Gastroesophageal sphincter (tissue), 4 donors: Measurements from ENCODE around the gene S100B. TPM values are rescaled to one million over a fixed set of nuclear protein-coding genes. Genes with fewer than 3 reads are reported as not detected.

Experiments
- ATAC-seq: fragments of 150-250 bp; one replicate; pipeline ENCODE4 v1.9.1; 2016; ENCODE audit warnings: mild to moderate bottlenecking, moderate library complexity
- H3K27ac ChIP-seq, 4 donors: fragments of 200-600 bp; sonication (generic) in 3 of 4; 1 replicate in 3 of 4; 2 replicates in 1 of 4; pipeline ENCODE4 v1.5.1; 2016 to 2019
- H3K27me3 ChIP-seq: fragments of 200-600 bp; sonication (generic); one replicate; pipeline ENCODE4 v1.5.1; 2019
- H3K36me3 ChIP-seq, 2 donors: fragments of 200-600 bp; sonication (generic); one replicate each; pipeline ENCODE4 v1.5.1; 2019; ENCODE audit warnings: control low read depth in 1 of 2
- H3K4me1 ChIP-seq, 3 donors: fragments of 200-600 bp; sonication (generic); 1 replicate in 2 of 3; 2 replicates in 1 of 3; pipeline ENCODE4 v1.5.1; 2016 to 2019; ENCODE audit warnings: control low read depth in 2 of 3
- H3K4me3 ChIP-seq, 2 donors: fragments of 200-600 bp; sonication (generic); one replicate each; pipeline ENCODE4 v1.5.1; 2019; ENCODE audit warnings: mild to moderate bottlenecking in 1 of 2, moderate library complexity in 1 of 2
- H3K9me3 ChIP-seq, 3 donors: fragments of 200-600 bp; sonication (generic); one replicate each; pipeline ENCODE4 v1.5.1; 2017 to 2019; ENCODE audit warnings: control low read depth in 2 of 3
- EP300 ChIP-seq: sonication (generic); formaldehyde crosslinking; IDR thresholded peaks from one replicate; pipeline ENCODE4 v1.6.1; 2017; ENCODE audit warnings: antibody characterized with exemption, mild to moderate bottlenecking
- POLR2A ChIP-seq, 2 donors: fragments of 450-650 bp; IDR thresholded peaks; one replicate each; pipeline ENCODE4 v1.6.1; 2017; ENCODE audit warnings: antibody characterized with exemption in 2 of 2, mild to moderate bottlenecking in 2 of 2, moderate library complexity in 1 of 2
- POLR2AphosphoS5 ChIP-seq: sonication (generic); formaldehyde crosslinking; IDR thresholded peaks from one replicate; pipeline ENCODE4 v1.6.1; 2017; ENCODE audit warnings: antibody characterized with exemption
- WGBS, 2 donors: methylation state at CpG; one replicate each; pipeline ENCODE4 v1.1.5; 2018; ENCODE audit warnings: low coverage in 1 of 2; 5-methylcytosine and 5-hydroxymethylcytosine counted together
- total RNA-seq, 4 donors: library from RNA; depleted of rRNA; stranded (reverse); fragments of >200 nt; gene quantifications; one replicate each; pipeline ENCODE4 v1.1.0, GENCODE V29; 2016
- TF ChIP-seq, protein P1 (sequence below), 4 experiments: fragments of 200-600 bp in 2 of 4; fragments of 450-650 bp in 2 of 4; sonication (generic) in 1 of 4; IDR thresholded peaks; one replicate each; pipeline ENCODE4 v1.5.1; 2017 to 2019; ENCODE audit warnings: antibody characterized with exemption in 4 of 4, mild to moderate bottlenecking in 2 of 4, moderate library complexity in 2 of 4

Gene S100B
- total RNA-seq, 4 donors from 2014 or later: 22.6 to 31.6 (median 27.7) TPM

DNA sequence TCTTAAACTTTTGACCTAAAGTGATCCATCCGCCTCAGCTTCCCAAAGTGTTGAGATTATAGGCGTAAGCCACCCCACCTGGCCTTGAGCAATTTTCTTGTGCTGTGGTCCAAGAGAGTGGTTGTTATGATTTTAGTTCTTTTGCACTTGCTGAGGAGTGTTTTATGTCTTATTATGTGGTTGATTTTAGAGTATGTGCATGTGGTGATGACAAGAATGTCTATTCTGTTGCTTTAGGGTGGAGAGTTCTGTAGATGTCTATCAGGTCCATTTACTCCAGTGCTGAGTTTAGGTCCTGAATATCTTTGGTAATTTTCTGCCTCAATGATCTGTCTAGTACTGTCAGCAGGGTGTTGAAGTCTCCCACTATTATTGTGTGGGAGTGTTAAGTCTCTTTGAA lies 11.2 kb upstream of the S100B start:
- Histone ChIP-seq H3K36me3 (no peaks in the 10 kb centered on the region), H3K27me3 (no peaks in the 10 kb centered on the region), H3K27ac (no peak overlapping the region), H3K4me1 (no peaks in the 10 kb centered on the region), H3K4me3 (no peak overlapping the region), H3K9me3 (peaks cover 0 to under 1% (median 0%) of the 10 kb centered on the region in 3 donors)
- TF ChIP-seq, protein P1, sequence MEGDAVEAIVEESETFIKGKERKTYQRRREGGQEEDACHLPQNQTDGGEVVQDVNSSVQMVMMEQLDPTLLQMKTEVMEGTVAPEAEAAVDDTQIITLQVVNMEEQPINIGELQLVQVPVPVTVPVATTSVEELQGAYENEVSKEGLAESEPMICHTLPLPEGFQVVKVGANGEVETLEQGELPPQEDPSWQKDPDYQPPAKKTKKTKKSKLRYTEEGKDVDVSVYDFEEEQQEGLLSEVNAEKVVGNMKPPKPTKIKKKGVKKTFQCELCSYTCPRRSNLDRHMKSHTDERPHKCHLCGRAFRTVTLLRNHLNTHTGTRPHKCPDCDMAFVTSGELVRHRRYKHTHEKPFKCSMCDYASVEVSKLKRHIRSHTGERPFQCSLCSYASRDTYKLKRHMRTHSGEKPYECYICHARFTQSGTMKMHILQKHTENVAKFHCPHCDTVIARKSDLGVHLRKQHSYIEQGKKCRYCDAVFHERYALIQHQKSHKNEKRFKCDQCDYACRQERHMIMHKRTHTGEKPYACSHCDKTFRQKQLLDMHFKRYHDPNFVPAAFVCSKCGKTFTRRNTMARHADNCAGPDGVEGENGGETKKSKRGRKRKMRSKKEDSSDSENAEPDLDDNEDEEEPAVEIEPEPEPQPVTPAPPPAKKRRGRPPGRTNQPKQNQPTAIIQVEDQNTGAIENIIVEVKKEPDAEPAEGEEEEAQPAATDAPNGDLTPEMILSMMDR (IDR thresholded peaks at IDR 0.05): no peak
- TF ChIP-seq EP300 (no peak), POLR2A (IDR thresholded peaks at IDR 0.05) (no peak), POLR2AphosphoS5 (no peak)
- 88 to 94% methylated on average over 2 of the region's 2 CpGs for WGBS, 2 donors
- no peak for ATAC-seq

DNA sequence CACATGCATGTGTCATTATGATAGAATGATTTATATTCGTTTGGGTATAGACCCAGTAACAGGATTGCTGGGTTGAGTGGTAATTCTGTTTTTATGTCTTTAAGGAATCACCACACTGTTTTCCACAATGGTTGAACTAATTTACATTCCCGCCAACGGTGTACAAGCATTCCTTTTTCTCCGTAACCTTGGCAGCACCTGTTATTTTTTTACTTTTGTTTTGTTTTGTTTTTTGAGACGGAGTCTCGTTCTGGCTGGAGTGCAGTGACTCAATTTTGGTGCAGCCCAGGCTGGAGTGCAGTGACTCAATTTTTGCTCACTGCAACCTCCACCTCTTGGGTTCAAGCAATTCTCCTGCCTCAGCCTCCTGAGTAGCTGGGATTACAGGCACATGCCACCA lies 8.5 kb upstream of the S100B start:
- peaks cover 0 to 12% (median 0%) of the 10 kb centered on the region in 3 donors for H3K9me3 ChIP-seq
- TF ChIP-seq, protein P1 (IDR thresholded peaks at IDR 0.05): no peak
- no peak for TF ChIP-seq POLR2AphosphoS5
- no peak for TF ChIP-seq POLR2A (IDR thresholded peaks at IDR 0.05)
- no peak for TF ChIP-seq EP300
- H3K27me3 ChIP-seq: no peaks in the 10 kb centered on the region
- 85 to 93% methylated on average over 3 to 6 of the region's 6 CpGs for WGBS, 2 donors
- H3K27ac ChIP-seq: no peak overlapping the region
- ATAC-seq: no peak
- no peak overlapping the region for H3K4me3 ChIP-seq
- no peaks in the 10 kb centered on the region for H3K36me3 ChIP-seq
- no peaks in the 10 kb centered on the region for H3K4me1 ChIP-seq

GRCh38 chr21:46610018-46610701 lies 5.3 kb upstream of the S100B start:
- 90 to 94% methylated on average over 2 to 3 of the region's 6 CpGs for WGBS, 2 donors
- Histone ChIP-seq H3K27me3 (no peaks in the 10 kb centered on the region), H3K4me3 (no peak overlapping the region), H3K9me3 (peaks cover 0 to 12% (median 0%) of the 10 kb centered on the region in 3 donors), H3K27ac (no peak overlapping the region), H3K36me3 (no peaks in the 10 kb centered on the region), H3K4me1 (peaks cover 0 to 11% (median 0%) of the 10 kb centered on the region in 3 donors)
- no peak for TF ChIP-seq POLR2A (IDR thresholded peaks at IDR 0.05)
- TF ChIP-seq EP300: no peak
- TF ChIP-seq, protein P1 (IDR thresholded peaks at IDR 0.05): no peak
- no peak for TF ChIP-seq POLR2AphosphoS5
- ATAC-seq: no peak

DNA sequence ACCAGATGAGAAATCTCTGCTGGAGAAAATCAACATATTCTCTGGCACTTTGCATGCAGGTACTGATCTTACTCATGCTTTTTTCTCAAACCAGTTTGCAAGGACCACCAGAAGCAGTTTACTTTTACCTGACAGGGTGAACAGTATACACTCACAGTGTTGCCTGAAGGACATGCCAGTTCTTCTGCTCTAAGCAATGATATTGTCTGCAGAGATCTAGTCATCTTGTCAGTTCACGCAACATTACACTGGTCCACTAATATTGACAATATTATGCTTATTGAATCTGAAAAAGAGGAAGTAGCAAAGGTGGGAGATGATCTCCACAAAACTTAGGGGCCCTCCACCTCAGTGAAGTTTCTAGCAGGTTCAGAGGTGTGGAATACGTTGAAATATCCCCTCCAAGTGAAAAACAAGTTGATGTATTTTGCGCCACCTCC lies 3.8 kb upstream of the S100B start:
- H3K27ac ChIP-seq: no peak overlapping the region
- peaks cover 0 to 14% (median 0%) of the 10 kb centered on the region in 3 donors for H3K4me1 ChIP-seq
- WGBS, 2 donors: 75 to 88% methylated on average over 2 to 3 of the region's 3 CpGs
- H3K36me3 ChIP-seq: no peaks in the 10 kb centered on the region
- no peak for ATAC-seq
- no peak overlapping the region for H3K4me3 ChIP-seq
- no peaks in the 10 kb centered on the region for H3K27me3 ChIP-seq
- H3K9me3 ChIP-seq: peaks cover 0 to 12% (median 0%) of the 10 kb centered on the region in 3 donors
- TF ChIP-seq, protein P1 (IDR thresholded peaks at IDR 0.05): no peak
- TF ChIP-seq POLR2AphosphoS5 (no peak), EP300 (no peak), POLR2A (IDR thresholded peaks at IDR 0.05) (no peak)

GRCh38 chr21:46607636-46608035 lies 2.8 kb upstream of the S100B start:
- Histone ChIP-seq H3K27ac (no peak overlapping the region), H3K36me3 (no peaks in the 10 kb centered on the region), H3K27me3 (no peaks in the 10 kb centered on the region), H3K4me1 (peaks cover 0 to 14% (median 0%) of the 10 kb centered on the region in 3 donors), H3K9me3 (peaks cover 0 to 12% (median 0%) of the 10 kb centered on the region in 3 donors), H3K4me3 (no peak overlapping the region)
- TF ChIP-seq EP300: no peak
- TF ChIP-seq POLR2A (IDR thresholded peaks at IDR 0.05): no peak
- ATAC-seq: no peak
- WGBS, 2 donors: 78 to 100% methylated on average over 2 of the region's 2 CpGs
